ENCODE measurements around the gene SLC35F5. TPM values are rescaled to one million over a fixed set of nuclear protein-coding genes. Genes with fewer than 3 reads are reported as not detected.

SLC35F5 gene
- total RNA-seq = 52.0 and 56.7 TPM in 2 replicates
- long read RNA-seq, full-length matches to known transcripts = 154 of 216 reads
- long read RNA-seq, partial matches to known transcripts = 14 of 216 reads
- long read RNA-seq, other reads (novel, unspliced or antisense) = 48 of 216 reads

GRCh38 chr2:113756355-113757137 lies at the start of gene SLC35F5:
Gene SLC35F5 (minus strand): TSS chr2:113756642. CDS start chr2:113756409, 233 bp downstream.
- peaks cover 13% of the 10 kb centered on the region for H3K4me1 Mint-ChIP-seq (ENCODE audit: low read depth)

GRCh38 chr2:113799375-113799774 lies 42.9 kb upstream of the SLC35F5 start:
- H3K9me3 Mint-ChIP-seq (ENCODE audit: low read depth) = no peaks in the 10 kb centered on the region
- TF ChIP-seq, protein P1, sequence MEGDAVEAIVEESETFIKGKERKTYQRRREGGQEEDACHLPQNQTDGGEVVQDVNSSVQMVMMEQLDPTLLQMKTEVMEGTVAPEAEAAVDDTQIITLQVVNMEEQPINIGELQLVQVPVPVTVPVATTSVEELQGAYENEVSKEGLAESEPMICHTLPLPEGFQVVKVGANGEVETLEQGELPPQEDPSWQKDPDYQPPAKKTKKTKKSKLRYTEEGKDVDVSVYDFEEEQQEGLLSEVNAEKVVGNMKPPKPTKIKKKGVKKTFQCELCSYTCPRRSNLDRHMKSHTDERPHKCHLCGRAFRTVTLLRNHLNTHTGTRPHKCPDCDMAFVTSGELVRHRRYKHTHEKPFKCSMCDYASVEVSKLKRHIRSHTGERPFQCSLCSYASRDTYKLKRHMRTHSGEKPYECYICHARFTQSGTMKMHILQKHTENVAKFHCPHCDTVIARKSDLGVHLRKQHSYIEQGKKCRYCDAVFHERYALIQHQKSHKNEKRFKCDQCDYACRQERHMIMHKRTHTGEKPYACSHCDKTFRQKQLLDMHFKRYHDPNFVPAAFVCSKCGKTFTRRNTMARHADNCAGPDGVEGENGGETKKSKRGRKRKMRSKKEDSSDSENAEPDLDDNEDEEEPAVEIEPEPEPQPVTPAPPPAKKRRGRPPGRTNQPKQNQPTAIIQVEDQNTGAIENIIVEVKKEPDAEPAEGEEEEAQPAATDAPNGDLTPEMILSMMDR (IDR thresholded peaks at IDR 0.05; ENCODE audit: unreplicated experiment) = no peak
- no peaks in the 10 kb centered on the region for H3K36me3 Mint-ChIP-seq (ENCODE audit: insufficient read depth)
- H3K4me3 Mint-ChIP-seq (ENCODE audit: low read depth) = no peak overlapping the region
- H3K4me1 Mint-ChIP-seq (ENCODE audit: low read depth) = peaks cover 6% of the 10 kb centered on the region
- DNase-seq (ENCODE audit: low spot score, unreplicated experiment) = no peak
- no peak overlapping the region for H3K27ac Mint-ChIP-seq
- H3K27me3 Mint-ChIP-seq = peaks cover 7% of the 10 kb centered on the region

More at GRCh38 chr2:113756355-113757137, at the start of gene SLC35F5:
- peaks cover 2% of the 10 kb centered on the region for H3K36me3 Mint-ChIP-seq (ENCODE audit: insufficient read depth)
- TF ChIP-seq, protein P1 (IDR thresholded peaks at IDR 0.05; ENCODE audit: unreplicated experiment) = no peak
- peak within 1 kb of the TSS; percentile 100 for H3K4me3 Mint-ChIP-seq (ENCODE audit: low read depth)
- peak; percentile 94 for DNase-seq (ENCODE audit: low spot score, unreplicated experiment)
- peaks cover 6% of the 10 kb centered on the region for H3K27me3 Mint-ChIP-seq
- no peaks in the 10 kb centered on the region for H3K9me3 Mint-ChIP-seq (ENCODE audit: low read depth)
- H3K27ac Mint-ChIP-seq = peak within 1 kb of the TSS; percentile 100

DNA sequence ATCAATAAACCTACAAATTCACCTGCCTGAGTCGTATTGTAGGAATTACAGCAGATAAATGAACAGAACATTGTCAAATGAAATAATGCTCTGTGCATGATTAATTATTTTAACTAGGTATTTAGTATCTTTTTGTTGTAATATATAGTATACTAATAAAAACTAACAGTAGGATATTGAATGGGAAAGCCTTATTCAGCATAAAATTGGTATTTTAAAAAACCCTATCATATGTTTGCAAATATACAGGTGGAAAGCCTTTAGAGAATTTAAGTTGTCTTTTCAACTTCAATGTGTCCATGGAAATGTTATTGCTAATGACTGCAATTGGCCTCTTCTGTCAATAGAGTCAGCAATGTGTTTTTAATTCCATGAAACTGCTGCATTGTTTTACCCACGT lies 40.8 kb upstream of the SLC35F5 start:
- Mint-ChIP-seq H3K4me3 (ENCODE audit: low read depth) (no peak overlapping the region), H3K27ac (no peak overlapping the region), H3K27me3 (peaks cover 9% of the 10 kb centered on the region), H3K4me1 (ENCODE audit: low read depth) (peaks cover 6% of the 10 kb centered on the region), H3K36me3 (ENCODE audit: insufficient read depth) (no peaks in the 10 kb centered on the region), H3K9me3 (ENCODE audit: low read depth) (no peaks in the 10 kb centered on the region)
- DNase-seq (ENCODE audit: low spot score, unreplicated experiment) = no peak
- TF ChIP-seq, protein P1 (IDR thresholded peaks at IDR 0.05; ENCODE audit: unreplicated experiment) = no peak

DNA sequence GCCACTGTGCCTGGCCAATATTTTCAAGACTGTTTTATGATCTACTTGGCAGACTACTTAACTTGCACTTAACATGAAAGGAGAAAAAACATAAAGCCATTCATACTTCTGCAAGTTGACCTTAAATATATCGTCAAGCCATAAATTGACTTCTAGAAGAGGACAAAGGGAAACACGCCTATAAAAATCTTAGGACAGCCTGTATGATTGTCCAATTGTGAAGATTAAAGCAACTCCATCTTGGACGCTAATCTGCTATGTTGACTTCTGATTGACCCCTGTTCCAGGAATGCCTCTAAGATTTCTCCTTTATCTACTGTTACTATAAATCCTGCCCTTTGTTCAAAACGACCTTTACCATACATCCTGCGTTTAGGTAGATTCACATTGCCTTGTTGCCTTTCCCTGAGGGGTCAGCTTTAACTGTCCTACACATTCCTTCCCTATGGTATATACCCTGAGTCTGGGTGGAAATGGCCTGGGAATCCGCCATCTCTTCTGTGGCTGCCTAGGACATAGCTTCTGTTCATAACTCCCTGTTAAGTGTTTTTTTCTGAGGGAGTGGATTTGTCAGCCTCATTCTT lies 40.2 kb upstream of the SLC35F5 start:
- H3K27ac Mint-ChIP-seq = no peak overlapping the region
- DNase-seq (ENCODE audit: low spot score, unreplicated experiment) = no peak
- H3K27me3 Mint-ChIP-seq = peaks cover 13% of the 10 kb centered on the region
- no peaks in the 10 kb centered on the region for H3K9me3 Mint-ChIP-seq (ENCODE audit: low read depth)
- TF ChIP-seq, protein P1 (IDR thresholded peaks at IDR 0.05; ENCODE audit: unreplicated experiment) = no peak
- peaks cover 6% of the 10 kb centered on the region for H3K4me1 Mint-ChIP-seq (ENCODE audit: low read depth)
- no peaks in the 10 kb centered on the region for H3K36me3 Mint-ChIP-seq (ENCODE audit: insufficient read depth)
- no peak overlapping the region for H3K4me3 Mint-ChIP-seq (ENCODE audit: low read depth)

- DNase-seq (ENCODE audit: low spot score, unreplicated experiment) = no peak
- TF ChIP-seq, protein P1 (IDR thresholded peaks at IDR 0.05; ENCODE audit: unreplicated experiment) = no peak
- no peak overlapping the region for H3K27ac Mint-ChIP-seq
Measured at GRCh38 chr2:113795405-113795920, 39.0 kb upstream of the SLC35F5 start.

More at GRCh38 chr2:113795405-113795920, 39.0 kb upstream of the SLC35F5 start:
- no peaks in the 10 kb centered on the region for H3K36me3 Mint-ChIP-seq (ENCODE audit: insufficient read depth)
- no peak overlapping the region for H3K4me3 Mint-ChIP-seq (ENCODE audit: low read depth)
- H3K4me1 Mint-ChIP-seq (ENCODE audit: low read depth) = peaks cover 6% of the 10 kb centered on the region
- peaks cover 13% of the 10 kb centered on the region for H3K27me3 Mint-ChIP-seq
- H3K9me3 Mint-ChIP-seq (ENCODE audit: low read depth) = no peaks in the 10 kb centered on the region
